GM19238 (cell line): ENCODE measurements around the gene ZKSCAN3.
A peak's percentile ranks its signal among the peaks of the same experiment; 100 is the strongest.
"Not testable (repeated sequence)": the region's sequence is repeated elsewhere in the genome, so short reads cannot be mapped to it uniquely, and the experiment has no call there.

ENCODE experiments used
- DNase-seq: peaks from one replicate; pipeline ENCODE4 v3.0.0; 2011; ENCODE audit warnings: low spot score; ENCODE audit not compliant: insufficient read length

The ZKSCAN3 gene

DNA sequence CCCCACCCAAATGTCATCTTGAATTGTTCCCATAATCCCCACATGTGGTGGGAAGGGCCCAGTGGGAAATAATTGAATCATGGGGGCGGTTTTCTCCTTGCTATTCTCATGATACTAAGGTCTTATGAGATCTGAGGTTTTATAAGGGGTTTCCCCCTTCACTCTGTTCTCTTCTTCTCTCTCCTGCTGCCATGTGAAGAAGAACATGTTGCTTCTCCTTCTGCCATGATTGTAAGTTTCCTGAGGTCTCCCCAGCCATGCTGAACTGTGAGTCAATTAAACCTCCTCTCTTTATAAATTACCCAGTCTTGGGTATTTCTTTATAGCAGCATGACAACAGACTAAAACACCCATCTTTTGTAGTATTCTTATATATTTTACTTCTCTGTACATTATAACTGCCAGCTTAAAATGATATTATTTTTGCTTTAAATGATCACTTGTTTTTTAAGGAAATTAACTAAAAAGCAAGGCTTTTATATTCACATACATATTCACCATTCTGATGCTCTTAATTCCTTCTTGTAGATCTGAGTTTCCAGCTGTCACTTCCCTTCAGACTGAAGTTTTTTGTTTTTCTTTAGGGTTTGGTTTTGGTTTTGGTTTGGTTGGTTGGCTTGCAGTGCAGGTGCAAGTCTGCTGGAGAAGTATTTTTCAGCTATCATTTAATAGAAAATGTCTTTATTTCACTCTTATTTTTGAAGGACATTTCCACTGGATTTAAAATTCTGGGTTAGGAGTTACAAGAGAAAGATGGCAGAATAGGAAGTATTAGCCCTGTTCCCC, 9.2 kb upstream of the ZKSCAN3 start:
- no peak for DNase-seq

DNA sequence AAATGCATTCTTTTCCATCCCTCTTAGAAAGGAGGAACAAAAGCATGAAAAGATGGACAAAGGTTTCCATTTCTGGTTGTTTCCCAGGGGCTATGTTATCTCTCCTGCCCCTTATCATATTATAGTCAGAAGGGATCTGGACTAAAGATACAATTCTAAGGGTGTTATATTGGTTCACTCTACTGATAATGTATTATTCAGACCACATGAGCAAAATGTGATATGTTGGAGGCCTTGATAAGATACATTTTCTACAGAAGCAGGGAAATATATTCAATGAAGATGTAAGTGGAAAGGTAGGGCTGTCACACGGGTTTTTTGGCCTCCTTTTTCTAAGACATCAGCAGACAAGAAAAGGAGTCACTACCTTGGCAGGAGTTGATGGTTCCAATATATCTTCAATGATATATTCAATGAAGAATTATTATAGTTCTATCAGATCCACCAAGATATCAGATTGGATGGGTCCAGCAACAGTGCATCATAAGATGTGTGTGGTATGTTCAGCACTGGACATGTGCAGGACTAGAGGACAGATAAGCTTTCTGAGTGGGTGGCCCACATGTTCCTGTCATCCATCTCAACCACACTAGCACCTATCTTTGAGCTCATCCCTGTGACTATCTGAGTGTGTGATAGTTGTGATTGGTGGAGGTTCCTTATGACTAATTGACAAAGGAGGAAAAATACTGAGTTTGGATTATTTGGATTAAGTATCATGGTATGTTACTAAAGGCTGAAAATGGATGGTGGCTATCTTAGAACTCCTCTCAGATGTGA, 5.7 kb upstream of the ZKSCAN3 start:
- no peak for DNase-seq

DNA sequence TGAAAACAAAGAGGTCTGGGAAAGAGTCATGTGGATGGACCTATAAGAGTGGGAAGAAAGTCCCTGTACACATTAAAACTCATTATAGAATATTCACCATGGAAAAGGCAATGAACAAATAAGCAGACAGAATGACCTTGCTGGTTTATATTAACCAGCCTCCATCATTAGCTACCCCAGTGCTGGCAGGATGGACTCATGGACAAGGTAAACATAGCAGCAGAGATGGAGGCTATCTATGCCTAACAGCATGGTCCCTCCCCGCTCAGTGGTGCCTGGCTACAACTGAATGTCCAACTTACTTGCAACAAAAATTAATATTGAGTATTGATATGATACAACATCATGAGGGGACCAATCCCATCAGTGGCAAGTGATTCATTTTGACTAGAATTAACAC, 4.5 kb upstream of the ZKSCAN3 start:
- no peak for DNase-seq

DNA sequence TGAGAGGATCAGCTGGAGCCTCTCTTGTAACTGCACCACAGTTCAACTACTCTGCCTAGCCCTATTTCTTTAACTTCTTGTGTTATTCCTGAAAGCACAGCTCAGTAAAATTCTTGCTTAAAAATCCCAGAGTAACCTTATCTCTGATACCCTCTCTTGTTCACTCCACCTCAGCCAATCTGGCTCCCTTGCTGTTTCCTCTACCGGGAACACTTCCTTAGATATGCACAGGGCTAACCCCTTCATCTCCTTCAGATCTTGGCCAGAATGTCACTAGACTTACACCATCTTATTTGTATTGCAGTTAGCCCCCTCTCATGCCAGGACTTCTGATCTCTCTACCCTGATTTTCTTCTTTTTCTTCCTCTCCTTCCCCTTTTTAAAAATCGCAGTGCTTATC, 2.6 kb upstream of the ZKSCAN3 start:
- no peak for DNase-seq

DNA sequence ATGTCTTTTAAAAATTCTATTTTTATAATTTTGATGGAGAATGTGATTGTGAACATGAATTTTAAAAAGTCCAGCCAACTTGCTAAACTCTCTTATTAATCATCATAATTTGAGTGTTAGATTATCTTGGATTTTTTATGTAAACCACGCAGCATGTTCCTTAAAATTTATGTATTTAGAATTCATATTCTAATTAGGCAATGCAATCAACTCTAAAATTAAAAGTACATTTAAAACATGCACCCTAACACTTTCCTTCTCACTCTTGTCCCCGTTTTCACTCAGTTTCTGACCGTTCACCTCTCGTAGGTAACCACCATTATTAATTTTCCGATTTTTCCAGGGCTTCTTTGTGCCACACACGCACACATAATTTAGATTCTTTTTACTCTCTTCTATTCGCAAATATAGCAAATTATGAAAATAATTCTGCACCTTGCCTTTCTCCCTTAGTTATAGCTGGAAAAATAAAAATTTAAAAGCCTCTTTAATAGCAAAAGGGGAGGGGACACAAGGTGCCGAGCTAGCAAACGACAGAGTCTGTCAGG, 329 bp upstream of the ZKSCAN3 start:
- no peak for DNase-seq

DNA sequence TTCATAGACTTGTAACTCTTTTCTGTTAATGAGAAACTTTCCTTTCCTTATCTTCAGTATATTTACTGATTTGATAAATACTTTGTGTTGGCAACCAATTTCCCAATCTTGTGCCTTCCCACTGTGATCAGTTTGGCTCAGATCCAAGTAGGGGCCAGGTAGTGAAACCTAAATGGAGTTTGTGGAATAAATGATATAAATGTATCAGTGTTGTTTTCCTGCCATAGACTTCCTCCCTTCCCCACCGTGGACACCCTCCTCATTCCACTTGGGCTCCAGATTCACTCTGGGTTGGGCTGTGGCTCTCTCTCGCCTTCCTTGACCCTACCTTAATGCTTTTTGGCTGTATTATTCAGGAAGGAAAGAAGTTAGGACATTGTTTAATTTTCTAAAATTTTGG, 1.3 kb downstream of the ZKSCAN3 start:
- no peak for DNase-seq

DNA sequence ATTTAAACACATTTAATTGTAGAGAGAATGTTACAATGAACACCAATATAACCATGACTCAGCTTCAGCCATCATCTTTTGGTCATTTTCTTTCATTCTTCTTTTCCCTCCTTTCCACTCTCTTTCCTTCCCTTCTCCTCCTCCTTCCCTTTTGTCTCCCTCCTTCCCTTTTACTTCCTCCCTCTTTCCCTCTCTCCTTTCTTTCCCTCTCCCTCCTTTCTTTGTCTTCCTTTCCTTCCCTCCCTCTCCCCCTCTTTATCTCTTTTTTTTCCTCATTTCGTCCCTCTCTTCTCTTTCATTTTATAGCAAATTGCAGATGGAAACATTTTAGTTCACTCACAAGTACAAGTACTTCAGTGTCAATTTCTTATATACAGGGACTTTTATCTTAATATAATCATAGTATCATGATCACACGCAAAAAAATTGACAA, 1.8 kb downstream of the ZKSCAN3 start:
- no peak for DNase-seq

DNA sequence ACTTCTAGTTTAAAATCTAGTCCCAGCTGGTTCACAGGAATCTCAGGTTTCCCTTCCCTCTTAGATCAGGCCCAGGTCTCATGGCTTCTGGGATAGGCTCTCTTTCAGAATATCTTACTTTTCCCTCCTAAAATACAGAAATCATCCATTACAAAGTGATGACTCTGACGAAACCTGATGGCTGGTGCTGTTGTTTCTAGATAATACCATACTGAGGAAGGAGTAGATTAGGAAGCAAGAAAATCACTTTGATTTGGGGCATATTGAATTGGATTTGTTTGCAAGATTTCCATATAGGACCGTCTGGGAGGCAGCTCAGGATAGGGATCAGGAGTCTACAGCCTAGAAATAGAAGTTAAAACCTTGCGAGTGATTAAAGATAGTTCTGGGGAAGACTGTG, 3.6 kb downstream of the ZKSCAN3 start:
- no peak for DNase-seq

DNA sequence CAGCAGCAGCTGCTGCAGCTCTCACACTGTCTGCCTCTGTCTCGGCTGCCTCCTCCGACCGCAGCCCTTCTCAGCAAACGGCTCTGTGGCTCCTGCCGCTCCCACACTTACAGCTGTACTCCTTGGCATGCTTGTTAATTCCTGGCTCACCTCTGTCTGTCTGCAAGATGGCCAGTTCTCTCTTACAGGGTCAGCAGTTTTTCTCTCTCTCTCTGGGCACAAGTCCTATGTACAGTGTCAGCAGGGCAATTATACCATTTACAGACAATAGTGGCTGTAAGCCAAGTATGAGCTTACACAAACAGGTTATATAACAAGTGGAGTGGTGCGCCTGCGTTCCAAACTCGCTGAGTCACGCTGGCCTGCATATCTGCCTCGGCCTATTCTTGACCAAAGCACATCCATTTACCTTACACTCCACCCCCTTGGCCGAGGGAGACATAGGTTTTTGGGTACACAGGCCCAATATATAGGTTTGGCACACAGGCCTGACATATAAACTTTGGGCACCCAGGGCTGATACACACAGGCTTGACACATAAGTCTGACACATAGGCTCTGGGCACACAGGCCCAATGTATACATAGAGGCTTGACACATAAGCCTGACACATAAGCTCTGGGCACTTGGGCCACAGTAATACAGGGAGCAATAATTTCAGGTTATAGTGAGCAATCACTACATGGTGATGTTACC, 4.4 kb downstream of the ZKSCAN3 start:
- no peak for DNase-seq

DNA sequence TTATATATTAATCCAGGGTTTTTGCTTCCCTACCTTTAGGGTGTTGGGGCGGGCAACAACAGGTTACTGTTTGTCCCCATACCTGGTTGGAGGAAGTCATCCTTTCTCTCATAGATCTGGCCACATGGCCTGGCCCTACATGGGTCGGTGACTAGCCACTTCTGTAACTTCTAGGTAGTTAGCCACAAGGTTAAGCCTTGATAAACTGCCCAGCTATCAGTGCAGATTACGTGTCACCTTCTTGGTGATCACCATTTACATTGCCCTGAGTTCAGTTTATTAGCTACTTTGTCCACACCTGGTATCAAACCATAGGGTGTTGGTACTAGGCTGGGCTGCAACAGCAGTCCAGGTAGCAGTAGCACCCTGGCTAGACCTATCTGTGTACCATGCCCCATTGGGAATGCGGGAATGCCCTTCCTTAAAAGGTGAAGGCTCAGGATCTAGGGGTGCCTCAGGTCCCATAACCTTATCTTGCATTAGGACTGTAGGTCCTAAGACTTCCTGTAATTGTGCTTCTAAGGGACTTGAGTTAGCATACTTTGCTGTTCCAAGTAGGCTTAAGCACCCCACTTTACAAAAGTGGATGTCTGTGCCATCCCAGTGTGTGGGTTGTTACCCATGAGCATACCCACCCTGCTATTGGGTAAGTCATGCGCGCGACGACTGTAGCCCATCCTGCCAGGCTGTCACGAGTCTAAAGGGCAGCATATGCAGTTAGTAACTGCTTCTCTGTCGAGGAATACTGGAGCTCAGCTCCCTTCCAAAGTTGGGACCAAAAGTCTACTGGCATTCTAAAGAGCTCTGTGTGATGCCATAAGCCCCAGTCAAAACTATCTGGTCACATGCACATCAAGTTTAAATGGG, 5.2 kb downstream of the ZKSCAN3 start:
- no peak for DNase-seq

DNA sequence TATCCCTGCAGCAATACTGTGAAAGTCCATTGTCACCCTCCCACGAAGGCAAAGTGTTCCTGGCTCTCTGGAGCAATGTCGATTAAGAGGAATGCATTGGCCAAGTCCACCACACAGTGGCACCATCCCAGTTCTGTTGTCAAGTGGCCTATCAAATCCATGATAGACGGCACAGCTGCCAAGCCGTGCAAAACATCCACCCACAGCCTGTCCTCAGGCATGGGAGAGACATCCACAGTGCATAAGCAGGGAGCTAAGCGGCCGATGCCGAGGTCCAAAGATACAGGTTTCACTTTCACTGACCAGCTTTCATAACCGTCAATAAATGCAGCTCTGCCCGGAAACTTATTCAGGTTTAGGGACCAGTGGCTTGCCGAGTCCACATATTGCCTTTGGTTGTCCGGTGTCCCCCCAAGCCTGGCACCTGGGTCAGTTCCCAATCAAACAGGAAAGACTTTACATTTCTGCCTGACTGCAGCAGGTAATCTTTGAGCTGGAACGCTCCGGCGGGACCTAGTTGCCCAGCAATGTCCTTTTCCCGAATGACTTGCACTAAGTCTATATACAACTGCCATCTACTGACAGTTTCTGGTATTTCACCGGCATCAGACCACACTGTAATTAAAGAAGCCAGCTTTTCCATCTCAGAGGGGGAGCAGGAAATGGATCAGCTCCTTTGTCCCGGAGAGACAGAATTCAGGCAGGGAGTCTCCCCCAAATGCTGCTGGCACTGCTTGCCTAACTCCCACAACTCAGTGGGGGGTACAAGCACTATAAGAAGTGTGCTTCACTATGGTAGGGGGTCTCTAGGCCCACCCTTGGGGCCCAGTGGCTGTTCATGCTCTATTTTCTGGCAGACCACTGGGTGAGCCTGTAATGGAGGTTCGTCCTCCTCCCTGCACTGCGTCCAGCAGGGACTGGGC, 6.3 kb downstream of the ZKSCAN3 start:
- peak; percentile 49 for DNase-seq

DNA sequence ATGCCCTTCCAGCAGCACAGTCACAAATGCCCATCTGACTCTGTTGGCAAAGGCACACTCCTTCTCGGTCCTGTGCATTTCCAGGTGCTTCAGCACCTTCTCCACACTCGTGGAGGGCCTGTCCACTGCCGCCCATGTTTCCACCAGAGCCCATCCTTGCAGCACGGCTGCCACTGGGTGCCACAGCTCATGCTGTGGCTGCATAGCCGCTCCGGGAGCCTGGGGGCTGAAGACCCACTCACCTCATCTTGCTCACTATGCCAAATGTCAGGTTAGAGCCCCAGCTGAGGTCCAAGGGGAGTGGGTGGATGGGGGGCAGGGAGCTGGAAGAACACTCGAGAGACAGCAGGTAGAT, 6.9 kb downstream of the ZKSCAN3 start:
- DNase-seq, result no peak

DNA sequence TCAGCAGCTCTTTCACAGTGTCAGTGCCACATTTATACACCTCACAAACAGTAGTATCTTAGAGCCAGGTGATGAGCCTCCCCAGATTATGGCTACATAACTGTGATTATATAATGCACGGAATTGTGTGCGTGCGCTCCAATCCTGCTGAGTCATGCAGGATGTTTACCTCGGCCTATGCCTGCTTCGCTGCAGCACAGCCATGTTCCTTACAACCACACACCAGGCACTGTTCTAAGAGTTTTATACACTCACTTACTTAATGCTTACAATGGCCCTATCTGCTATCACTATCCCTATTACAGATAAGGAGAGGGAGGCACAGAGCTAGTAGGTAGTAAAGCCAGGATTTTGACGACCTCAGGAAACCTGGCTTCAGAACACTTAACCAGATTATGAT, 7.3 kb downstream of the ZKSCAN3 start:
- no peak for DNase-seq

DNA sequence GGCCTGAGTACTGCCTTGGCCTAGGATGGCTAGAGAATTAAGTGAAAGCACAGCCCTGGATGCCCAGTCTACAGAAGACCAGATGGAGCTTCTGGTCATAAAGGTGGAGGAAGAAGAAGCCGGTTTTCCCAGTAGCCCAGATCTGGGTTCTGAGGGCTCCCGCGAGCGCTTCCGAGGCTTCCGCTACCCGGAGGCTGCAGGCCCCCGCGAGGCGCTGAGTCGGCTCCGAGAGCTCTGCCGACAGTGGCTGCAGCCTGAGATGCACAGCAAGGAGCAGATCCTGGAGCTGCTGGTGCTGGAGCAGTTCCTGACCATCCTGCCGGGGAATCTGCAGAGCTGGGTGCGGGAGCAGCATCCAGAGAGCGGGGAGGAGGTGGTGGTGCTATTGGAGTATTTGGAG, 9.8 kb downstream of the ZKSCAN3 start:
- not testable (repeated sequence) for DNase-seq

DNA sequence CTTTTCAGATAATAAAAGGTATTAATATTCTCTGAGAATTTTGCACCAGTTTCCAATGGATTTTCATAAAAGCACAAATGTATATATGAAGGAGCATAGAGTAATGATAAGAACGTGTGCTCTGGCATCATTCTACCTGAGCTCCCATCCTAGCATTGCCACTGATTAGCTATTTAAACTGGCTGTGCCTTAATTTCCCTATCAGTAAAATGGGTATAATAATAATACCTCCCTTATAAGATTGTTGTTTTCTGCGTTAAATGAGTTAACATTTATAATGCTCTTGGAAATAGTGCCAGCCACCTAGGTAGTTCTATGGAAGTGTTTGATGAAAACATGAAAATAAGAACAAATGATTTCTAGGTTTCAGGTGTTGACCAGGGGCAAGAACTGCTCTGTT, 11.2 kb downstream of the ZKSCAN3 start:
- no peak for DNase-seq

DNA sequence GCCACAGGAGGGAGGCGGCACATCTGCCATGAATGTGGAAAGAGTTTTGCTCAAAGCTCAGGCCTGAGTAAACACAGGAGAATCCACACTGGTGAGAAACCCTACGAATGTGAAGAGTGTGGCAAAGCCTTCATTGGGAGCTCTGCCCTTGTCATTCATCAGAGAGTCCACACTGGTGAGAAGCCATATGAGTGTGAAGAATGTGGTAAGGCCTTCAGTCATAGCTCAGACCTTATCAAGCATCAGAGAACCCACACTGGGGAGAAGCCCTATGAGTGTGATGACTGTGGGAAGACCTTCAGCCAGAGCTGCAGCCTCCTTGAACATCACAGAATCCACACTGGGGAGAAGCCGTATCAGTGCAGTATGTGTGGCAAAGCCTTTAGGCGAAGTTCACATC, 15.8 kb downstream of the ZKSCAN3 start:
- not testable (repeated sequence) for DNase-seq

DNA sequence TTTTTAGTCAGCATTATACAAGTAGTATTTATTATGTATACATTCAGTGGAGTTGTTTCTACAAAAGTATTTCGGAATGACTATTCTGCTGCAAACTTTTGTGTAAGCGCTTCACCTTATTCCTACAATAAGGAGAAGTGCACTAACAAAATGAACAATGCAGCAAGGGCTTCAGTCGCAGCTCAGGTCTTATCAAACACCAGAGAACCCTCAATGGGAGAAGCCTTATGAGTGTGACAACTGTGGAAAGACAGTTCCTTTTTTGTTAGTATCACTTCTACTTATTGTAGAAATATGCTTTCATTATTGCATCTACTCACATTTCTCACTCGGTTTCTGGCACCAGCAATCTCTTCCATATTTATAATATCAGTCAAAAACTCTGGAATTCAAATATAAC, 18.8 kb downstream of the ZKSCAN3 start:
- DNase-seq, result peak; percentile 20

DNA sequence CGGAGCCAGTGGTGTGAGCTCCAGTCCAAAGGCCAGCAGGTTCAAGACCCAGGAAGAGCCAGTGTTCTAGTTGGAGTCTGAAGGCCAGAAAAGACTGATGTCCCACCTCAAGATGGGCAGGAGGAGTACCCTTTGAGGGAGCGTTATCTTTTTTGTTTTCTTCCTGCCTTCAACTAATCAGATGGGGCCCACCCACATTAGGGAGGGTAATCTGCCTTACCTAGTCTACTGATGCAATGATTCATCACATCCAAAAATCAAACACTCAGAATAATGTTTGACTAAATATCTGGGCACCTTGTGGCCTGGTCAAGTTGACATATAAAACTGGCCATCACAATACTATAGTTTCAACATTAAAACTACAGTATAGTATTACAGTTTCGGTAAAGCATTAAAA, 19.7 kb downstream of the ZKSCAN3 start:
- DNase-seq, result no peak

DNA sequence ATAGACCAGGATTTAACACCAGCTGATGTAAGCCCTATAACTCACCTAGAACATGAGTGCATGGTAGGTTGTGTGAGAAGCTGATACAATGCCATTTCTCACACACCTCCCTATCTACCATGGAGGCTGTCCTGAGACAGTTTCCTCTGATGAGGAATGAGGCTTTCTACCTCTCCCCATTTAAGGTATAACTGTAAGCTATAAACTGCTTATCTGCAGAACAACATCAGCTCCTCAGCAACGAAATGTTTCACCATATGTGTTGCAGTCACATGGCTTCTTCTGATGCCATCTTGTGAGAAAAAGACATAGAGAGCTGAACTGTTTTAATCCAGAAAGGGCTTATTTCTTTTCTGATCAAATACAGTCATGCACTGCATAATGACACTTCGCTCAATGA, 20.7 kb downstream of the ZKSCAN3 start:
- DNase-seq, result no peak

DNA sequence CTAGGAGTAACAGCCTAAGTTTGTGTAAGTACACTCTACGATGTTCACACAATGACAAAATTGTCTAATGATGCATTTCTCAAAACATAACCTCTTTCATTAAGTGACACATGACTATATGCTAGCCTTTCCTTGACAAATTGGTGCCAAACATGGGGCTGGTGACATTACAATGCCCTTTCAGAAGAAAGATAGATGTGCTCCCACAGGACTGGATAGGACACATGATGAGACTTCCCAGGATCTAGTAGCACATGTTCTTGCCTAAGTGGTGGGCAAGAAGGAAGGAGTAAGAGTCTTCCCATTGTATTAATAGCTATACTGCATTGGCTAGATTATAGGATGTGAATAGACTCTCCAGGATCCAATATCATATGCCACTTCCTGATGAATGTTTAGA, 21.5 kb downstream of the ZKSCAN3 start:
- DNase-seq, result no peak
